HS-5 (cell line): ENCODE results near the gene FAM240A.

Experiments used
- DNase-seq: peaks from one replicate; pipeline ENCODE4 v3.0.0-alpha.2; 2012; ENCODE audit warnings: low read depth

The FAM240A gene

DNA sequence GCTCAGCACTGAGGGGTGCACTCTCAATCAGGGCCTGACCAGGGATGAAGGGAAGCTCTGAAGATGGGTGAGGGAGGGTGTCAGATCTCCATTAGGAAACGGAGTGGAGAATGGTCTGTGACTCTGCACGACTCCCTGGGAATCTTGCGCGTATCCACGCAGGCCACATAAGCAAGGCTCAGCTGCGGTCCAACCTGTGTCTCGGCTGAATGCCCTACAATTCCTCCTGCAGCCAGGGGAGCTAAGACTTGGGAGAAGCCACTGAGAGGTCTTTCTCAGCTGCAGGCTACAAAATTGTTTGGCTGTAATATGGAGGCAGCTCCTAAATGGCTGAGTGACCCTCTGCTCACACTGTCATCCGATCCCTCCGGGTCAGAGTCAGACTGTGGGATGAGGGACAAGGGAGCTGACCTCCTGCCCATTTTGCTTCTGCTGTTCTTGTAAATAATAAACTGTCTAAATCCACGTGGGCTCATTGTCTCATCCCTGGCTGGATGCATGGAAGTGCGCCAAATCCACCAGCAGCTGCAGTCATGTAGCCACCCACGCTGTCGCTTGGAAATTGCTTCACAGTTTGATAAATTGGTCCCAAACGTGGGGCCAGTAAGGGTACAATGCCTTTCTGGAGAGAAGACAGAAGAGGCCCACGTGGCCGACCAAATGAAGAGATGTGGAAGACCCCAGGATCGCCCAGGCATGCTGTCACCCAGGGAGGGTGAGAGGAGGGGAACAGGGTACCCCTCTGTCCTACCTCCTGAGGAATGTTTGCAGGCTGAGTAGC is 50.6 kb downstream of the FAM240A start:
- DNase-seq = no peak

DNA sequence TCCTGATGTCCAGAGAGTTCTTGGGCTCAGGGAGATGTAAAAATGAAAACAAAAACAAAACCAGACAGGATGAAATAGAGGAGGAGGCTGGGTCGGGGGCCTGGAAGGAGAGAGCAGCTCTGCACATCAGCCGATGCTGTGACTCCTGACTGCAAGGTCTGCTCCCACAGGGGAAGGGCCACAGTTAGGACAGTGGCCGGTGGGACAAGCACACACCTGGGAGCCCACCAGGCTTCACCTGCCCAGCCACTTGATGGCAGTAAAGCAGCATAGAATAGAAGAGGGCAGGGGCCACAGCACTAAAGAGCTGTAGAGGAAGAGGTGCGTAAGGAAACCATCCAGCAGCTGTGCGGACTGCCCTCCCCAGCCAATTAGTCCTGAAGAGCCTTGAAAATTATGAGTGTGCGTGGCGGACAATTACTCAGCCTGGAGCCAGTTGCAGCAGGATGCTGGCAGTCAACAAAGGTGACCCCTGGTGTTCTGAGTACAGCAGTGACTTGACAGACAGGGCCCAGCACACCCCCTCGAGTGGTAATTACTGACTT is 51.3 kb downstream of the FAM240A start:
- DNase-seq = no peak

DNA sequence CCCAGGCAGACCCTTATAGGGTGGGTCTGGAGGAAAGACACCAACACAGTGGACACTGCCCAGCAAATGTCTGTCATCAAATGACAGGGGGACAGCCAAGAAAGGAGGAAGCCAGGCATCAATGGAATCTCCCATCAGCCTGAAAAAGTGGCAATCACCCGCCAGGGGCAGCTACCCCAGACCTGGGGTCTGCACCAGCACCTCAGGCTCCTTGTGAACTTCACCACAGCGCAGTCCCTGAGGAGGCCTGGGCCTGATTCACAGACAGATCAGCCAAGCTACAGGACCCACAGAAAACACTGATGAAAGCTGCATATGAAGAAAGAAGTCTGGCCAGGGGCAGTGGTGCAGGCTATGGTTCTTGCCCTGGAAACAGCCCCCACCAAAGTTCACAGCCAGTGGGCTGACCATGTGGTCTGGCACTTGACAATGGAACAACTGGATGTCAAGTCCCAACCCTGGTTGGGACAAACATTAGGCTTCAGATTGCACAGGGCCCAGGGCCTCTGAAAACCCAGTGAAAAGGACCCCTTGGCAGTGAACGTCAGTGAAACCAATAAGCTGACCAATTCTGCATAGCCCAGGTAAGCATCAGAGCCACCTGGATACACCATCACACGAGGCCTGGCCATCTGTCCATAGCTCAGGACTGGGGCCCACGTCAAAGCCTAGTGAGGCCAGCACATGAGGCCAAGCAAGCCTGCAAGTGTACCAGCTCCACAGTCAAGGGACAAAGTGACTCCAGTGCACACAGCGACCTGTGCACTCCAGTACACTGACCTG is 52.1 kb downstream of the FAM240A start:
- DNase-seq = no peak

DNA sequence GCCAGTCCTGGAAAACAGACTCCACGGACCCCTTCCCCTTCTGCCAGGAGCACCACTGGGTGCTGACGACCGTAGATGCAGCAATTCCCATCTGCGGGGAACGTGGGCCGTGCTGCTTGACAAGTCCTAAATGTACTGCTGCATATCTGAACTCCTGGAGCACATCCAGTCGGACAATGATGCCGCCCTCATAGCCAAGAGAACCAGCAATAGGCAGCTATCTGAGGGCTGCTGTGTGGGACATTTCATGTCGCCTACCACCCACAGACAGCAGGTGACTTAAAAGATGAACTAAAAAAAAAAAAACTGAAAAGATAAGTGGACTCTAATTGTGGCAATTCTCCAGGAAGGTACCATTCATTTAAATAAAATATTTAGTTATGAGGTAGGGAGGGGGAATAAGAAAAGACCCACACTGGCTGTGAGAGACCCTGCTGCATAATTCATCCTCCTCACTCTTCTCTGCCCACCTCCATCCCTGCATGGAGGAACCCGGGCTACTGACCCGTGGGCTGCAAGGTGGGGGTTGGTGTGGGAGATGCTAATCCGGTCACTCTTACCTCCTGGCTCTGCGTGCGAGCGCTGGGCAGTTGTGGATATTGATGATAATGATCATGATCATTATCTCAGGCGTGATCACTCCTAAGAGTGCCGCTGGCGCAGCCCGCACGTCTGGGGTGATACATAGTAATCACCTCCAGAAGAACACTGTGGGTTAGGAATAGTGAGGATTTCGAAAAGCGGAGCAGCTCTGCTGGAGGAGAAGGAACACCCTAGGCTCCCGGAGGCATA is 52.8 kb downstream of the FAM240A start:
- DNase-seq = no peak

DNA sequence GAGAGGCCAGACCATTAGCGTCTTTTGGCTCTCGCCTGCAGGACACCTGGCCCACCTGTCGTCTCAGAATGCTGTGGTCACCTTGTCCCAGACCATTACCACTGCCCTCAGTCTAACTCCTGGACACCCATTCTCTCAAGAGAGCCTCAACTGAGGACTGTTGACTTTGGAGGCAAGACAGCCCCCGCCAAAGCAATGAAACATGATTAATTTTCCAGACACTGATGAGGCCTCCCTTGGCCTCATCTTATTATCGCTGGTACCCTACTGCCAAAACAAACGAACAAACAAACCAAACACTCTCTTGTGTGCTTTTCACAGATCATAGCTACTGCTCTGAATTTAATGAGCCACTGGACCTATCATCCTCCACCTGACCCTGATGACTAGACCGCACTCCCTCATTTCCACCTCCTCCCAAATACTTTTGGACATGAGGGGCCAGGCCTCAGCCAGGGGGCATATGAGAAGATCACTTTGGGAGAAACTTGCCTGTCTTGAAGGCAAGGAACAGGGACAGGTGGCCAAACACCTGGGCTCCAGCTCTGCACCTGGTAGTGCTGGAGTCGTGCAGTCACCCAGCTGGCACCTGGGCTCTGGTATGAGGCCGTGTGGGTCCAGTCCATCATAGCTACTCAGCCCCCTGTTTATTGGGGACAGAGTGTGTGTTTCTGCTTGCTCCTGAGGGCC is 53.6 kb downstream of the FAM240A start:
- DNase-seq = no peak

DNA sequence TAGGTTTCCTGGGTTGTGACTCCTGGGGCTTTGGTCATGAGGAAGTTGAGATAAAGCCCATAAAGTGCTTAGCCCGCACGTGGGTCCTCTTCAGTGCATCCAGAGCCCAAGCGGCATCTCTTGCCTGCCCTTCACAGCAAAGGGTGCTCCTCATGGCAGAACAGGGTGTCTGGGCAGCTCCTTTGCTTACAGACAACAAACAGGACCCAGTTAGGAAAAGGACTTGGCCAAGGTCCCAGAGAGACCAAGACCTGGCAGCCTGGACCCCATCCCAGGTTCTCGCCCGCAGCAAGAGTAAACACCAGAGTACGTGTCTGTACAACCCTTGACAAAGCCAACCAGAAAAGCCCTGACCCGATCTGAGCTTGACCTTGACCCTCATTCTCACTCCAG is 54.1 kb downstream of the FAM240A start:
- DNase-seq = no peak

DNA sequence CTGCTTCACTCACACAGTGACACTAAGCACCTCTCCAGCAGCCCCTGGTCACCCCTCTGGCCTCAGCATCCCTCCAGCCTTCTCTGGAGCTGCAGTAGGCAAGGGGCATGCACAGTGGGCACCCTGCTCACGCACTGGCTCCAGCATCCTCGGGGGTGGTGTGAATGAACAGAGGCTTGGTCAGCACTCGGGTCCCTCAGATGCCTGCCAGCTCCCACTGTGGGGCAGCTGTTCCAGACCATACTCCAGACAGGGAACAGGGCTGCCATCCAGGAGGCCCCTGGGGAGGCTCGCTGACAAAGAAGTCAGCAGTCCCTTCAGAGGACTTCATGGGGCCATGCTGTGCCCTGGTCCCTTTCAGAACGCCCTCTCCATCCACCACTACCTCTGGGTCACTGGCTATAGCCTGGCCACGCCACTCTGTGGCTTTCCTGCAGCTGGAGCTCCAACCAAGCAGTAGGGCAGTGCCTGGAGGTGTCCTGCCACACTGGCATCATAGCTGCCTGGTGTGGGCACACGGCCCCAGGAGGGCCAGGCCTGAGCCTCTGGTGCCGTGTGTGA is 54.8 kb downstream of the FAM240A start:
- no peak for DNase-seq

DNA sequence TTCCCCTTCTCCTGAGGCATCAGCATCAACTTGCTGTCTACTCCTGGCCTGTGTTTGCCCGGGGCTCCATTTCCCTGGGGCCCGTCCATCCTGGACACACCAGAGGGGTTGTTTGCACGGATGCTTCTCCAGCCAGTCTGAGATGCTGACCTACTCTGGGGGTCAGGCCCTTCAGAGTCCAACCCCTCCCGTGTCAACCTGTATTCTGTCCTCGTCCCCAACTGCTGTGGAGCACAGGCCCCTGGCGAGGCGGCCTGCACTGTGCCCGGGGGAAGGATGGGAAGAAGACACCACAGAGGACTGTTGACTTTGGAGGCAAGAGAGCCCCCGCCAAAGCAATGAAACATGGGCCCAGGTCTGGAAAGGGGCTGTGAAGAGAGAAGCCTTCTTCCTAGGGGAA is 55.3 kb downstream of the FAM240A start:
- no peak for DNase-seq

DNA sequence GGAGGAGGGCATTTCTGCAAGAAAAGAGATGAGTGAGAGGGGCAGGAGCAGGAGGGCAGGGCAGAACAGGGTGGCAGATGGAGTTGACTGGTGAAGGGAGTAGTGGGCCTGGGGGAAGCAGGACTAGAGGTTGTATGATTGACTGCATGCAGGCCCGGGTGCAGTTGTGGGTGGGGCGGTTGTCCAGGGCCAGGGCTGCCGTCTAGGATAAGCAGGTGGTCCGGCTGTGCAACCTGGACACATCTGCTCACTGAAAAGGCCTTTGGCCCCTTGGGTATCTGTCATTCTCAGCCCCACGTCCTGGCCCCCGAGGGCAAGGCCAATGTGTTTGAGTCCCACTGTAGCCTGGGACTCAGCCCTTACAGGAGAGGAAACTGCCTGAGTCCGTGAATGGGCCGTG is 55.8 kb downstream of the FAM240A start:
- no peak for DNase-seq

DNA sequence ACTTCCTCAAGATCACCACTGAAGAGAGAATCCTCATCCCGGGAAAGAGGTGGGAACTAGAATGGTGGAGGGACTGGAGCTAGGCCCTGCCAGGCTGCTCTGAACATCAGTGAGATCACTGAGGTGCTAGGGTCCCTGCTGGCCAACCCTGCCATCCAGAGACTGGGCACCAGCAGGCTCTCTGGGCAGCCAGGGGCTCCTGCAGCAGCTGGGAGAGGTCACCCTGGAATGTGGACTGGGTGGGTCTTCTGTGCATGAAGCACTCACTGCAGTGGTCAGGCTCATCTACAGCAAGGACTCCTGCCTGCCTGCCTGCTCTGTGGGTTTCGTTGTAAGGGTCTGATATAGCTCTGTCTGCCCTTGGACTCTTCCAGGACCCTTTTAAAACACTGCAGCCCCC is 56.3 kb downstream of the FAM240A start:
- no peak for DNase-seq

DNA sequence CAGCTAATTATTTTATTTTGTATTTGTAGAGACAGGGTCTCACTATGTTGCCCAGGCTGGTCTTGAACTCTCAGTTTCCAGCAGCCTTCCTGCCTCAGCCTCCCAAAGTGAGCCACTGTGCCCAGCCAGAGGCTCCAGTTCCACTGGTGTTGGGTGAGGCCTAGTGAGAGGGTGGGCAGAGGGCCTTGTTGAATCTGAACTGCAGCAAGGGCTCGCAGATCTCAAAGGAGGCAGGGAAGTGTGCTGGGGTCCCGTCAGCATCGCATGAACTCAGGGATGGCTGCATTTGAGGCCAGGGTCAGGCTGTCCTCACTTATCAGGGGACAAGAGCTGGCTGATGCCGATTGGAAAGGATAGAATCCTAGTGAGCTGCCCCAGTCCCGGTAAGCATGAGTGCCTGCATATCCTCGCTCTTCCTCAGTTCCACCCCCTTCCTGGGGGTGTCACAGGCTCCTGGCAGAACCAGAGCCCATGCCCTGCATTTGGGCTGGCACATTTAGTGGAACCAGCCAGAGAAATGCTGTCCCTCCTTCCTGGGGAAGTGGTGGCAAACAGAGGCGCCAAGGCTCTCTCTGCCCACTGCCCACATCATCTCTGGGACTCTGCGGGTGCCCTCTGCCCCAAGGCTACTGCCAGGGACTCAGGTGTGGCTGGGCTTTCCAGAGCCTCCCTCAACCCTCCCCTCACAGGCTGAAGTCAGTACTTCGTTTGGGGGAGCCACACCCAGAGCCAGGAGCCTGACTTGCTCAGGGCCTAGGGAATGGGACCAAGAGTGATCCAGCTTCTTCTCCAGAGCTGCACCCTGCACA is 57.1 kb downstream of the FAM240A start:
- no peak for DNase-seq

DNA sequence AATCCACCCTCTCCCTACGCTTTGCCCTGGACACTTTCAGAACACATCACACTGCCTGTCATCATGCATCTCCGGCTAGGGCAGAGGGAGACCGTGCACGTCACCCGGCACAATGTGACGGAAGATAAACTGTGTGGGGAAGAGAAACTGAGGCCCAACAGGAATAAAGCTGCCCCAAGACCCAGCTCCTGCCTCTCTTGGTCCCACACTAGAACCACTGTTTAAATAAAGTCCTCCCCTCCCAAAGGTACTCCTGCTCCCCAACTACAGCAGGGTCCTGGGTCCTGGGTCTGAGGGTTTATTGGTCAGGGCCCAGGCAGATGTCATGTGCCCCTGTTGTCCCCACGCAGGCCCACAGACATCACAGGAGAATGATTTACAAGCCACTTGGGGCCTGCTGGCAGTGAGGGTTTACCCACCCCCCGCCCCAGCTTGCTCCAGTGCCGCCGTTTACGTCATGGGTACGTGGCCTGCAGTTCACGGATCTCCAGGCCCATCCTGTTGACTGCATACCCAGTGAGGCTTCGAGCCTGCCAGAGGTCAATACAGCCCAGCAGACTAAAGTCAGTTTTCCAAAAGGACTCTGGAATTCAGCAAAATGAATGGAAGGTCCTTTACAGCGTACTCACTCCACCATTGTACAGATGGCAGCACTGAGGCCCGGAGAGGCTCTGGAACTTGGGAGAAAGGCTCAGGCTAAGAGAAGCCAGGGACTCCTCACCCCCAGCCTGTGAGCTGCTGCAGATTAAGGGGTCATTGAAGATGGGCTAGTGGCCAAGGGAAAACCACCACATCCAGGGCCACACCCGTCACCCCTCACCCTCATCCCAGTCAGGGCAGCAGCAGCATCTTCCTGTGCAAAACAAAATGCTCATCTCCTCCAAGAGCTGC is 57.9 kb downstream of the FAM240A start:
- DNase-seq = no peak

DNA sequence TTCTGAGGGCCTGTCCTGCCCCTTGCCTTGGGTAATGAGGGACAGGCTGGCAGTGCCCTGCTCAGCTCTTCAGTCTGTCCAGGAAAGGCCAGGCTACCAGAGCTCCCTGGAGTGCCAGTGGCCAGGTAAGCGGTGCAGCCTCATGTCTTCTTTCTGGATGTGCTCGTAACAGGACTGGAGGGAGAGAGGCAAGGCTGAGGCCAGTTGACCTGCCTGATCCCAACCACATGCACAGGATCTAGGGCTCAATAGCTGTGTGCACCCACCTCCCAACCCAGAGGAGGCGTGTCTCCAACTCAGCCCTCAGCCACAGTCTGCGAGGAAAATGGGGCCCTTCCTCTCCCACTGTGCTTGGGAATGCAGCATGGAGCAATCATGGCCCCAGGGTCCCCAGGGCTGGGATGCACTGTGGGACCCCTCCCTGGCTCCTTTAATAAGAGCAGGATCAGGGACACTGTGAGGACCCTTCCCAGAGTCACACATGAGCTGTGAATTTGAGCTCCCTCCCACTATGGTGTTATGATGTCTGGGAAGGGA is 58.6 kb downstream of the FAM240A start:
- DNase-seq = no peak

DNA sequence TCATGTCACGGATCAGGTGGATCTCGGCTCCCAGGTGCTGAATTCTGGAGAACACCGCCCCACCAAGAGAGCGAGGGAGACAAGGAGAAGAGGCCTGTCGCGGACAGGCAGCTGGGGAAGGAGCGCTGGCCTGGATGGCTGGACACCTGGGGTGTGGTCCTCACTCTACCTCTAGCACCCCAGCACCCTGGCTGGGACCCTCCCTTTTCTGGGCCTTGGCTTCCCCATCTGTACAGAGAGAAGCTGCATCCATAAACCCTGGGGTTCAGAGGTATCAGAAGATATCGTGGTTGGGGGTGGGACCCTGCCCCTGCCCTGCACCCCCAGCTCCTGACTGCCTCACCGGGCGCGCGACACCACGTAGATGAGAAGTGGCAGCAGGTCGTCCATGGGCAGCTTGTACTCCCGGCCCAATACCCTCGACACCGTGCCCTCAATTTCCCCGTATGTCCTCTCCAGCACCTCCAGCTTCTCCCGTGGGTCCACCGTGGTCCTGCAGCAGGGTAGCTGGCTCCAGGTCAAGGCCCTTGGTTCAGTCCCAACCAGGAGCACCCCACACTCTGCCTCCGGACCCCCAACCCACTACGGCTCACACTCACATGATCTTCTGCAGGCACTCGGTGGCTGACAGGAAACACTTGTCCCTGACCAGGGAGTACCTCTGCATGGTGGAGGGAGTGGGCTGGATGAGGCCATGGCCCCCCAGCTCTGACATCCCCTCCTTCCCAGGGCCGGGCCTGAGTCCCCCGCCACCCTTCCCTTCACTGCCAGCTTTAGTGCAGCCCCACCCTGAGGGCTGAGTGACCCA is 59.4 kb downstream of the FAM240A start:
- DNase-seq = no peak

DNA sequence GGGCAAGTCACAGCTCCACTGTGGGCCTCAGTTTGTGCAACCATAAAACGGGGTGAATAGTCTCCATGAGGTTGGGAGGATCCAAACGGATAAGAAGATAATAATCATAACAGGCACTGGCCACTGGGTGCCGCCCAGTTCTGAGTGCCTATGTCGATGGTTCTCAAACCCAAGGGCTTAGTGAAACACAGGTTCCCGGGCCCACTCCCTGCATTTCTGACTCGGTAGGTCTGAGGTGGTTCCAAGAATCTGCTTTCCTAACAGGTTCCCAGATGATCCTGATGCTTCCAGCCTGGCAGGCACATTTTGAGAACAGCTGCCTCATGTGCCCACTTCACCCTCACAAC is 60.0 kb downstream of the FAM240A start:
- no peak for DNase-seq

DNA sequence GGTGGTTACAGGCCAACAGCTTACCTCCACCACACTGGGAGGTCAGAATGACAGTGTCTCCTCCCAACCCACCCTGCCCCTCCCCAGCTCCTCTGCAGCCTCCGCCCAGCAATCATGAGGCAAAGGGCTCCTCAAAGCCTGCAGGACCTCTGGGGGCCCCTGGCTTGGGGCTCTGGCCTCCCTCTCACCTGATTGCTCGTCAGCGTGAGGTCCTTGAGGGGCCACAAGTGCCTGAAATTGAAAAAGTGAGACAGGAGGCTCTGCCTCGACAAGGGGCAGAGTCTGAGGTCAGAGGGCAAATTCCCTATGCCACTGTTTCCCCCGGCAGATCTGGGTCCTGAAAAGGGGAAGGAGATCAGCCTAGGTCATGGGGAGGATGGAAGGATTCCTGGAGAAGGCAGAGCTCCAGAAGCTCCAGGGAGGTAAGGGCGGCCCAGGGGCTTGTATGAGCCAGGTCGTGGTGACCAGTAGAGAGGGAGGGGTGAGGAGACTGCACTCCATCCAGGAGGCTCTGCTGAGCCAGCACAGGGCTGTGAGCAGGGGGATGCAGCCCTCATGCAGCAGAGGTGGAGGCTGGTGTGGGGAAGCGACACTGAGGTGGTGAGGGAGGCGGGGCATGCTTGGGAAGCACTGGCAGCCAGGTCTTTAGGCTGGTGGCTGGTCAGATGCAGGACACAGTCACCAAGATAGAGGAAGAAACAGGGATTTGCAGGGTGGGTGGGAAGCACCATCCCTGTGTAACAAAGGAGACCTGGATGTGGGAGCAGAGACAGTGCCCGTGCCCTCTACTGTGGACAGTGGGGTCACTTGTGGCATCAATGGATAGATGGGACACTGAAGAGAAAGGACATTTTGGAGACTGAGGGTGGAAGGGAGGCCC is 61.1 kb downstream of the FAM240A start:
- no peak for DNase-seq

DNA sequence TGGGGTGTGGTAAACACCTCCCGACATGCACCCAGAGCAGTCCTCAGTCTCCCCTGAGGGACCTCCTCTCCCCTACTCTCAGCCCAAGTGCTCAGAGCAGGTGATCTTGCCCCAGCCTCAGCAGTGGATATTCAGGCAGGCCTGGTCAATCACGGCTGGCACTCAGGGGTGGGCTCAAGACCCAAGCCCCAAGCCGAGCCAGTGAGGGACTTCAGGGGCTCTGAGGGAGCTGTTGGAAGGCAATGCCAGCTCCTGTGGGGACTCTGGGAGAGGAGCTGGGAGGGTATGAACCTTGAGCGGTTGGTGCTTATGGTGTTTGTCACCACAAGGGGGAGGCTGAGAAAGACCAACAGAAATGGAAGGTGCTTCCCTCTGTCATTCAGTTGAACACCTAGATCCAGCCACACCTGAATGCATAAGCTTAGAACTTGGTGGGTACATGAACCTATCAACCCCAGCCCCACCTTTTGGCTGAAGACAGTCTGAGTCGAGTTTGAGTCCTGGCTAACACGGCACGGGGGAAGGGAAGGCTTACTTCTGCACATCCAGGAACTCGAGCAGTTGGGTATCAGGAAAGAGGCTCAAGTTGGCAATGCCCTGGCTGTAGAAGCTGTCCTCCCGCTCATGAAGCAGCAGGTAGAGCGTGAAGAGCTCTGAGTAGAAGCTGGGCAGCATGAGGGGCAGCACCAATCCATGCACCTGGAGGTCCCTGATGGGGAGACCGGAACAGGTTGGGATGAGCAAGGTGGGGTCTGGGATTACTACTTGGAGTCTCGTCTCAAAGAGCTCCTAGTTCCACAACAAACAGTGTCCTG is 61.9 kb downstream of the FAM240A start:
- DNase-seq = no peak
